Right lobe of liver (tissue), 6 donors: ENCODE results near the gene UGCG. TPM values are rescaled to one million over a fixed set of nuclear protein-coding genes. Genes with fewer than 3 reads are reported as not detected.

Experiments used
- ATAC-seq, 4 donors: fragments of 200-7000 bp; cut with Tn5 transposase; one replicate each; pipeline ENCODE4 v1.9.1; 2020; ENCODE audit warnings: mild to moderate bottlenecking in 4 of 4, moderate library complexity in 4 of 4
- DNase-seq, 3 donors: peaks; one replicate each; pipeline ENCODE4 v3.0.0-alpha.2; 2020
- H3K27ac ChIP-seq, 3 donors: fragments of 200-600 bp; one replicate each; pipeline ENCODE4 v1.8.0; 2022
- H3K27me3 ChIP-seq, 2 donors: fragments of 200-600 bp; one replicate each; pipeline ENCODE4 v1.8.0; 2022
- H3K36me3 ChIP-seq, 4 donors: fragments of 200-600 bp; sonication (generic) in 1 of 4; one replicate each; pipeline versions ENCODE4 v1.5.1 to v1.8.0; 2017 to 2022; ENCODE audit warnings: control low read depth in 1 of 4
- H3K4me1 ChIP-seq, 4 donors: fragments of 200-600 bp; sonication (generic) in 1 of 4; one replicate each; pipeline versions ENCODE4 v1.5.1 to v1.8.0; 2017 to 2022; ENCODE audit warnings: control low read depth in 1 of 4
- H3K4me3 ChIP-seq, 3 donors: fragments of 200-600 bp; one replicate each; pipeline ENCODE4 v1.8.0; 2022
- H3K9me3 ChIP-seq, 4 donors: fragments of 200-600 bp; sonication (generic) in 1 of 4; one replicate each; pipeline versions ENCODE4 v1.5.1 to v1.8.0; 2017 to 2022; ENCODE audit warnings: control low read depth in 1 of 4
- POLR2A ChIP-seq: fragments of 450-650 bp; IDR thresholded peaks from one replicate; pipeline ENCODE4 v1.6.1; 2017; ENCODE audit warnings: antibody characterized with exemption, mild to moderate bottlenecking
- WGBS: methylation state at CpG from one replicate; pipeline ENCODE4 v1.1.6; 2018; ENCODE audit warnings: low coverage, low lambda C conversion rate; ENCODE audit not compliant: insufficient coverage; ENCODE audit errors: missing lambda C conversion rate; 5-methylcytosine and 5-hydroxymethylcytosine counted together
- intact Hi-C, 2 donors: fragments of 100-400 bp; cut with DNase I; formaldehyde crosslinking; loops; one replicate each; pipeline versions ENCODE4 v1.11.2 to v1.14.1; 2022
- total RNA-seq, 6 experiments: library from RNA; depleted of rRNA in 2 of 6; stranded (reverse); fragments of >200 nt in 2 of 6; fragmentation: NEBNext Ultra II Directional in 3 of 6; extraction: Animal tissue kit (Norgen Biotek cat#: 25700) in 3 of 6; gene quantifications; one replicate each; pipeline versions ENCODE4 v1.1.0 to v1.2.4, GENCODE V29; 2016 to 2023
- TF ChIP-seq, protein P1 (sequence below), 4 donors: fragments of 200-600 bp in 3 of 4; fragments of 450-650 bp in 1 of 4; IDR thresholded peaks; one replicate each; pipeline versions ENCODE4 v1.5.1 to v1.8.0; 2016 to 2022; ENCODE audit warnings: antibody characterized with exemption in 4 of 4, mild to moderate bottlenecking in 2 of 4
- donor health status: DM: no; HTN: yes; CAD: no.
- donor health status: DM: no; HTN: no; CAD: no.
- donor health status: DM: no; HTN: no; CAD: no.
- donor health status: DM: no; HTN: yes; CAD: no.
- donor health status: DM: no; HTN: yes; CAD: no.

The UGCG gene
- total RNA-seq, 6 experiments from 2014 or later, result 7.9 to 37.2 (median 17.1) TPM

DNA sequence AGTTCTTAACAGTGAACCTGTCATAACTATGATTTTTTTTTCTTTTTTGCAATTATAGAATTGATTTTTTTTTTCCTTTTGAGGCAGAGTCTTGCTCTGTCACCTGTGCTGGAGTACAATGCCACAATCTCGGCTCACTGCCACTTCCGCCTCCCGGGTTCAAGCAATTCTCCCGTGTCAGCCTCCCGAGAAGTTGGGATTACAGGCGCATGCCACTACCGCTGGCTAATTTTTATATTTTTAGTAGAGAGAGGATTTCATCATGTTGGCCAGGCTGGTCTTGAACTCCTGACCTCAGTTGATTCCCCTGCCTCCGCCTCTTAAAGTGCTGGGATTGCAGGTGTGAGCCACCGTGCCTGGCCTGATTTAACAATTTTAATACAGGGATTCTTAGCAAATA, 21.4 kb downstream of the UGCG start:
- TF ChIP-seq POLR2A, result no peak
- TF ChIP-seq, protein P1, sequence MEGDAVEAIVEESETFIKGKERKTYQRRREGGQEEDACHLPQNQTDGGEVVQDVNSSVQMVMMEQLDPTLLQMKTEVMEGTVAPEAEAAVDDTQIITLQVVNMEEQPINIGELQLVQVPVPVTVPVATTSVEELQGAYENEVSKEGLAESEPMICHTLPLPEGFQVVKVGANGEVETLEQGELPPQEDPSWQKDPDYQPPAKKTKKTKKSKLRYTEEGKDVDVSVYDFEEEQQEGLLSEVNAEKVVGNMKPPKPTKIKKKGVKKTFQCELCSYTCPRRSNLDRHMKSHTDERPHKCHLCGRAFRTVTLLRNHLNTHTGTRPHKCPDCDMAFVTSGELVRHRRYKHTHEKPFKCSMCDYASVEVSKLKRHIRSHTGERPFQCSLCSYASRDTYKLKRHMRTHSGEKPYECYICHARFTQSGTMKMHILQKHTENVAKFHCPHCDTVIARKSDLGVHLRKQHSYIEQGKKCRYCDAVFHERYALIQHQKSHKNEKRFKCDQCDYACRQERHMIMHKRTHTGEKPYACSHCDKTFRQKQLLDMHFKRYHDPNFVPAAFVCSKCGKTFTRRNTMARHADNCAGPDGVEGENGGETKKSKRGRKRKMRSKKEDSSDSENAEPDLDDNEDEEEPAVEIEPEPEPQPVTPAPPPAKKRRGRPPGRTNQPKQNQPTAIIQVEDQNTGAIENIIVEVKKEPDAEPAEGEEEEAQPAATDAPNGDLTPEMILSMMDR (IDR thresholded peaks at IDR 0.05), result no peak
- peak; percentile 77 to 81 (median 78) for DNase-seq
- Histone ChIP-seq H3K27ac (peak overlapping the region; percentile 58 to 68 (median 58)), H3K4me3 (peak overlapping the region in 1 of 3 donors; percentile 24), H3K36me3 (no peaks in the 10 kb centered on the region), H3K9me3 (no peaks in the 10 kb centered on the region), H3K27me3 (no peaks in the 10 kb centered on the region), H3K4me1 (peaks cover 0 to 37% (median 11%) of the 10 kb centered on the region in 4 donors)
- WGBS, result 19% methylated on average over 9 of the region's 9 CpGs
- ATAC-seq, result peak; percentile 43 to 73 (median 62)
- intact Hi-C loops, result no loop called here

DNA sequence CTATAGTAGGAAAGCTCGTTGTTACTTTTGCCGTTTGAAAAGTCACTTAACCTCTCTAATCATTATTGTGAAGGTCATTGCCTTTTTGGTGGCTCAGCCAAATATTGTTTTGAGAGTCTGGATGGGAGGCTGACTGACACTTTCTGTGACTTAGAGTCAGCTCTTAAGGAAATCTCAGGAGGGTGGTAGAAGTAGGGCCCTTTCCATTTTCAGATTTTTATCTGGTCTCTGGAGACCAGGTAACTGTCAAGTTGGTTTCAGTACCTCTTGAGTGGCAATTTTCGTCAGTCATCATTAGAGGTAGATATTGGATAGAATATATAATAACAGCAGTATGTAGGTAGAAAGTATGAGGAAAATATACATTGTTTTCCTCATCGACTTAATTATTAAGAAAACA, 23.3 kb downstream of the UGCG start:
- Histone ChIP-seq H3K36me3 (no peaks in the 10 kb centered on the region), H3K4me3 (no peak overlapping the region), H3K9me3 (no peaks in the 10 kb centered on the region), H3K27me3 (no peaks in the 10 kb centered on the region), H3K27ac (no peak overlapping the region), H3K4me1 (peaks cover 0 to 25% (median 11%) of the 10 kb centered on the region in 4 donors)
- 46% methylated on average over 4 of the region's 4 CpGs for WGBS
- DNase-seq (no peak), ATAC-seq (no peak)
- TF ChIP-seq, protein P1 (IDR thresholded peaks at IDR 0.05), result no peak
- no peak for TF ChIP-seq POLR2A
- intact Hi-C loops, result no loop called here

DNA sequence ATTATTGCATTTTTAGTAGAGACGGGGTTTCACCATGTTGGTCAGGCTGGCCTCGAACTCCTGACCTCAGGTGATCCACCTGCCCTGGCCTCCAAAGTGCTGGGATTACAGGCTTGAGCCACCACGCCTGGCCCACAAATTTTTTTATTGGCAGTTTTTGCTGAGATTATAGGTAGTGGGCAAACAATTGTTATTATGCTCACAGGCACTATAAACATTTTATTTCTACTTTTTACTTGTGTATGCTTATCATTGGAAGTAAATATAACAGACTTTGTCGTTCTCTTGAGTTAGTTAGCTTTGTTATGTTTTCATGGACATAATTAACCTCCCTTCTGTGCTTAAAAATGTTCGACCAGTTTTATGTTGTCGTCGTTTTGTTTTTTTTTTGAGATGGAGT, 23.9 kb downstream of the UGCG start:
- H3K9me3 ChIP-seq, result no peaks in the 10 kb centered on the region
- ATAC-seq, result no peak
- H3K27me3 ChIP-seq, result no peaks in the 10 kb centered on the region
- intact Hi-C loops, result no loop called here
- H3K36me3 ChIP-seq, result no peaks in the 10 kb centered on the region
- H3K27ac ChIP-seq, result no peak overlapping the region
- 89% methylated on average over 7 of the region's 7 CpGs for WGBS
- TF ChIP-seq, protein P1 (IDR thresholded peaks at IDR 0.05), result no peak
- TF ChIP-seq POLR2A, result no peak
- H3K4me1 ChIP-seq, result peaks cover 0 to 20% (median 9%) of the 10 kb centered on the region in 4 donors
- no peak for DNase-seq
- H3K4me3 ChIP-seq, result no peak overlapping the region

DNA sequence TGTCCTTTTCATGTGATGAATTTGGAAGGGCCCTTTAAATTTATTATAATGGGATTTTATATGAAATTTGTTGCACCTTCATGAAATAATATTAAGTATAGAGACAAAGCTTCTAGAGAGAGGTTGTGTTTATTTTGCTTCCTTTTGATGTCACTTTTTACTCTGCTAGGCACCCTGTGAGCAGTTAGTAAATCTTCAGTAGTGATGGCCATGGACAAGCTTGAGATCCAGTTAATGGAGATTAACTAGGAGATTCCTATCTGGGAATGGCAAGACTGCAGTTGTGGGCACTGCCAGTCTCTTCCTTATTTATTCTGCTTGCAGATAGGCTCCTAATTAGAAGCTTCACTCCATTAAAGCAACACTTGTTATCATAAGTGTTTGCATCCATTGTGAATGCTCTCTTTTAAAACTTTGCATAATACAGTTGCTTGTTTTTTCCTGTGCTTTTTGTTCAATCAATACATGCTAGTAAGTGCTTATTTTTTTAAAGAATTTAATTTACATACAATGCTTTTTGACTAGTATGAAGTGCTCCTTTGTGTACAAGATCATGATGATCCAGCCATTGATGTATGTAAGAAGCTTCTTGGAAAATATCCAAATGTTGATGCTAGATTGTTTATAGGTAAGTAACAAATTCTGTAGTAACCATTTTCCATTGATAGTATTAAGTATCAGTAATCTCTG, 25.9 kb downstream of the UGCG start:
- DNase-seq, result no peak
- Histone ChIP-seq H3K9me3 (no peaks in the 10 kb centered on the region), H3K36me3 (no peaks in the 10 kb centered on the region), H3K4me3 (no peak overlapping the region), H3K4me1 (peaks cover 0 to 4% (median 0%) of the 10 kb centered on the region in 4 donors), H3K27ac (no peak overlapping the region), H3K27me3 (no peaks in the 10 kb centered on the region)
- intact Hi-C loops, result no loop called here
- TF ChIP-seq POLR2A, result no peak
- TF ChIP-seq, protein P1 (IDR thresholded peaks at IDR 0.05), result no peak
- no peak for ATAC-seq
